PC-3 (cell line): ENCODE data around the gene NCAPD2. TPM values are rescaled to one million over a fixed set of nuclear protein-coding genes. Genes with fewer than 3 reads are reported as not detected.
"Not testable (repeated sequence)": the region's sequence is repeated elsewhere in the genome, so short reads cannot be mapped to it uniquely, and the experiment has no call there.

Source experiments
- ATAC-seq: fragments of 200-7000 bp; cut with Tn5 transposase; 2 replicates; pipeline ENCODE4 v1.9.1; 2020; ENCODE audit warnings: mild to moderate bottlenecking, moderate library complexity
- BruUV-seq: library from RNA; stranded (reverse); fragments of 400-500 nt; replicated peaks from 2 replicates; lab custom pipeline; 2021; lab: Mats Ljungman, UMichigan
- CTCF ChIA-PET: fragments of 300-600 bp; sonication (Branson Sonifier 250); formaldehyde crosslinking; loops from one replicate; lab custom pipeline; 2022; ENCODE audit warnings: antibody characterized with exemption; lab: Charles Lee
- POLR2A ChIA-PET: fragments of 300-600 bp; sonication (Branson Sonifier 250); formaldehyde crosslinking; loops from one replicate; lab custom pipeline; 2022; ENCODE audit warnings: antibody characterized with exemption; ENCODE audit not compliant: unreplicated experiment; lab: Charles Lee
- DNase-seq: peaks from one replicate; pipeline ENCODE4 v3.0.0-alpha.2; 2015
- H2AFZ ChIP-seq: fragments of 300-600 bp; sonication (generic); 2 replicates; pipeline ENCODE4 v1.6.0; 2016; ENCODE audit warnings: antibody characterized with exemption, low read length
- H3F3A ChIP-seq: fragments of 300-600 bp; sonication (generic); one replicate; pipeline ENCODE4 v1.6.0; 2017; ENCODE audit warnings: antibody characterized with exemption, low read length, control low read depth, mild to moderate bottlenecking; ENCODE audit not compliant: unreplicated experiment
- H3K27ac ChIP-seq: fragments of 300-600 bp; sonication (generic); 2 replicates; pipeline ENCODE4 v1.5.1; 2016; ENCODE audit warnings: mild to moderate bottlenecking, low read length
- H3K27me3 ChIP-seq: fragments of 300-600 bp; sonication (generic); 2 replicates; pipeline ENCODE4 v1.6.1; 2016; ENCODE audit warnings: low read length, mixed read lengths
- H3K36me3 ChIP-seq: fragments of 300-600 bp; sonication (generic); 2 replicates; pipeline ENCODE4 v1.6.1; 2016; ENCODE audit warnings: low read depth, mixed run types, low read length, mixed read lengths
- H3K4me1 ChIP-seq: fragments of 300-600 bp; sonication (generic); 2 replicates; pipeline ENCODE4 v1.5.1; 2016; ENCODE audit warnings: low read length; ENCODE audit not compliant: insufficient read depth
- H3K4me2 ChIP-seq: fragments of 300-600 bp; sonication (generic); 2 replicates; pipeline ENCODE4 v1.6.0; 2016; ENCODE audit warnings: low read length
- H3K4me3 ChIP-seq: fragments of 300-600 bp; sonication (generic); 2 replicates; pipeline ENCODE4 v1.5.1; 2016; ENCODE audit warnings: mild to moderate bottlenecking, low read length, mixed read lengths
- H3K79me2 ChIP-seq: fragments of 300-600 bp; sonication (generic); 2 replicates; pipeline ENCODE4 v1.6.1; 2017; ENCODE audit warnings: low read length, mixed read lengths
- H3K9ac ChIP-seq: fragments of 300-600 bp; sonication (generic); 2 replicates; pipeline ENCODE4 v1.6.0; 2016; ENCODE audit warnings: mild to moderate bottlenecking, low read length
- H3K9me2 ChIP-seq: fragments of 300-600 bp; sonication (generic); replicated peaks from 2 replicates; pipeline ENCODE4 v1.6.1; 2016; ENCODE audit warnings: mixed run types, low read length, mixed read lengths
- H3K9me3 ChIP-seq: fragments of 300-600 bp; sonication (generic); 2 replicates; pipeline ENCODE4 v1.6.1; 2016; ENCODE audit warnings: low read length, mixed read lengths
- H4K20me1 ChIP-seq: fragments of 300-600 bp; sonication (generic); 2 replicates; pipeline ENCODE4 v1.6.1; 2016; ENCODE audit warnings: low read length, mixed read lengths
- CTCF ChIP-seq: fragments of 300-600 bp; sonication (generic); conservative IDR thresholded peaks from 2 replicates; pipeline ENCODE4 v1.5.1; 2017; ENCODE audit warnings: antibody characterized with exemption, low read depth, mild to moderate bottlenecking, low read length
- EZH2 ChIP-seq: fragments of 300-600 bp; sonication (generic); IDR thresholded peaks from one replicate; pipeline ENCODE4 v1.6.1; 2017; ENCODE audit warnings: antibody characterized with exemption, mild to moderate bottlenecking, low read length; ENCODE audit not compliant: unreplicated experiment
- EZH2phosphoT487 ChIP-seq: fragments of 300-600 bp; sonication (generic); IDR thresholded peaks from 2 replicates; pipeline ENCODE4 v1.6.1; 2018; ENCODE audit warnings: mild to moderate bottlenecking, antibody characterized with exemption, low read length, borderline replicate concordance
- intact Hi-C: fragments of 100-400 bp; cut with micrococcal nuclease; formaldehyde crosslinking; loops from 2 replicates; pipeline ENCODE4 v1.9.0; 2023
- total RNA-seq: library from RNA; depleted of rRNA; stranded (reverse); fragments of >200 nt; gene quantifications from 2 replicates; pipeline ENCODE4 v1.2.3, GENCODE V29; 2014

The NCAPD2 gene
- total RNA-seq, 1 experiment from 2014 or later, result 105 TPM

GRCh38 chr12:6488240-6488639, 5.7 kb upstream of the NCAPD2 start:
- no TSS peak for BruUV-seq
- Histone ChIP-seq H3F3A (no peaks in the 10 kb centered on the region), H3K36me3 (no peaks in the 10 kb centered on the region; the same call in 1 of the 2 replicates), H3K4me1 (peaks cover 7% of the 10 kb centered on the region; the same call in 1 of the 2 replicates), H3K9me2 (no peaks in the 10 kb centered on the region), H2AFZ (no peak overlapping the region), H3K4me3 (no peak overlapping the region), H3K27ac (no peak overlapping the region), H3K9ac (no peak overlapping the region), H4K20me1 (no peaks in the 10 kb centered on the region), H3K4me2 (no peak overlapping the region), H3K27me3 (no peaks in the 10 kb centered on the region), H3K9me3 (no peaks in the 10 kb centered on the region), H3K79me2 (peaks cover 18% of the 10 kb centered on the region)
- intact Hi-C loops, result no loop called here
- CTCF ChIA-PET, result interaction anchor here (0.7 kb wide), 1 partner anchor 64 kb away, joined by 4 read pairs; no protein-coding TSS in a partner anchor
- DNase-seq, result no peak
- no peak for ATAC-seq
- POLR2A ChIA-PET, result interaction anchor here (0.7 kb wide), 1 partner anchor 46 kb away, joined by 6 read pairs; the partner anchor contains the start of gene GAPDH
- TF ChIP-seq EZH2, result no peak
- TF ChIP-seq EZH2phosphoT487, result no peak
- TF ChIP-seq CTCF, result no peak

GRCh38 chr12:6489449-6489848, 4.5 kb upstream of the NCAPD2 start:
- Histone ChIP-seq H3K9ac (no peak overlapping the region), H3K9me2 (no peaks in the 10 kb centered on the region), H3K27me3 (no peaks in the 10 kb centered on the region), H2AFZ (no peak overlapping the region), H3K9me3 (no peaks in the 10 kb centered on the region), H3K4me3 (no peak overlapping the region), H3K79me2 (peaks cover 22% of the 10 kb centered on the region), H4K20me1 (no peaks in the 10 kb centered on the region), H3K4me1 (peaks cover 7% of the 10 kb centered on the region; the same call in 1 of the 2 replicates), H3K4me2 (no peak overlapping the region), H3K27ac (no peak overlapping the region), H3F3A (no peaks in the 10 kb centered on the region), H3K36me3 (no peaks in the 10 kb centered on the region; the same call in 1 of the 2 replicates)
- intact Hi-C loops, result no loop called here
- DNase-seq, result no peak
- ChIA-PET CTCF (interaction anchor here (0.7 kb wide), 1 partner anchor 144 kb away, joined by 4 read pairs; no protein-coding TSS in a partner anchor), POLR2A (no interaction called here)
- no peak for ATAC-seq
- no TSS peak for BruUV-seq
- no peak for TF ChIP-seq EZH2
- TF ChIP-seq CTCF, result no peak
- TF ChIP-seq EZH2phosphoT487, result no peak

DNA sequence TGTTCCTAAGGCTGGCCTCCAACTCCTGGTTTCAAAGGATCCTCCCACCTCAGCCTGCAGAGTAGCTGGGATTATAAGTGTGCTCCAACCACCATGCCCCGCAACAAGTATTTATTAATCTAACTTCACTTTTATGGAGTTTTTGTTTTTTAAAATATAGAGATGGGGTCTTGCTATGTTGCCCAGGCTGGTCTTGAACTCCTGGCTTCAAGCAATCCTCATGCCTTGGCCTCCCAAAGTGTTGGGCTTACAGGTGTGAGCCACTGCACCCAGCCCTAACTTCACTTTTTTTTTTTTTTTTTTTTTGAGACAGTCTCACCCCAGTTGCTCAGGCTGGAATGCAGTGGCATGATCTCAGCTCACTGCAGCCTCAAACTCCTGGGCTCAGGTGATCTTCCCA, 3.2 kb upstream of the NCAPD2 start:
- ATAC-seq, H3K27ac ChIP-seq, H3K9me2 ChIP-seq, BruUV-seq, H3K27me3 ChIP-seq, H3K4me2 ChIP-seq, H3K9me3 ChIP-seq, H4K20me1 ChIP-seq, H3F3A ChIP-seq, H3K9ac ChIP-seq, H2AFZ ChIP-seq, DNase-seq, intact Hi-C loops, H3K4me3 ChIP-seq, CTCF ChIA-PET, H3K36me3 ChIP-seq: not testable (repeated sequence)
- Histone ChIP-seq H3K79me2 (peaks cover 34% of the 10 kb centered on the region), H3K4me1 (peaks cover 18% of the 10 kb centered on the region)
- POLR2A ChIA-PET, result interaction anchor here (0.7 kb wide), 1 partner anchor 170 kb away, joined by 4 read pairs; no protein-coding TSS in a partner anchor
